SK-N-SH (cell line): ENCODE measurements around the gene SLC38A3. TPM values are rescaled to one million over a fixed set of nuclear protein-coding genes. Genes with fewer than 3 reads are reported as not detected.
"Not testable (repeated sequence)": the region's sequence is repeated elsewhere in the genome, so short reads cannot be mapped to it uniquely, and the experiment has no call there.

ENCODE experiments used
- CTCF ChIA-PET: fragments of 300-600, 350-600 bp; formaldehyde crosslinking; extraction: SDS; loops from one replicate; lab custom pipeline; 2021; lab: Yijun Ruan, JAX
- POLR2A ChIA-PET: fragments of 350-600 bp; sonication (Branson Sonifier 250); formaldehyde crosslinking; extraction: SDS; loops from one replicate; lab custom pipeline; 2020; ENCODE audit warnings: antibody characterized with exemption, inconsistent platforms; lab: Yijun Ruan, JAX
- DNase-seq: peaks from one replicate; pipeline ENCODE4 v3.0.0; 2012
- H2AFZ ChIP-seq: fragments of 200-600 bp; sonication (generic); 2 replicates; pipeline ENCODE4 v1.8.1; 2016; ENCODE audit warnings: antibody characterized with exemption, mild to moderate bottlenecking, low read depth
- H3F3A ChIP-seq: fragments of 200-600 bp; sonication (generic); replicated peaks from 2 replicates; pipeline ENCODE3; 2016; ENCODE audit warnings: antibody characterized with exemption, mild to moderate bottlenecking; ENCODE audit not compliant: insufficient read depth
- H3K27ac ChIP-seq, 2 experiments: fragments of 200-500 bp in 1 of 2; fragments of 200-600 bp in 1 of 2; sonication (Bioruptor generic) in 1 of 2; sonication (generic), shearing (Covaris generic) in 1 of 2; 2 replicates each; pipeline versions ENCODE4 v1.5.1 to v1.6.1; 2014 to 2016; ENCODE audit warnings: low read depth in 2 of 2, inconsistent platforms in 1 of 2, low read length in 1 of 2, mild to moderate bottlenecking in 1 of 2, mixed read lengths in 1 of 2
- H3K27me3 ChIP-seq: fragments of 200-600 bp; sonication (generic), shearing (Covaris generic); 2 replicates; pipeline ENCODE4 v1.6.1; 2016; ENCODE audit warnings: mixed run types; ENCODE audit not compliant: insufficient read depth
- H3K36me3 ChIP-seq, 2 experiments: fragments of 200-500 bp in 1 of 2; fragments of 200-600 bp in 1 of 2; sonication (Bioruptor generic) in 1 of 2; sonication (generic) in 1 of 2; replicated peaks in 1 of 2; 2 replicates each; pipeline versions ENCODE3 to v1.5.1; 2014 to 2016; ENCODE audit warnings: low read length in 1 of 2, mild to moderate bottlenecking in 1 of 2; ENCODE audit not compliant: insufficient read depth in 2 of 2, control insufficient read depth in 1 of 2
- H3K4me1 ChIP-seq, 2 experiments: fragments of 200-500 bp in 1 of 2; fragments of 200-600 bp in 1 of 2; sonication (Bioruptor generic) in 1 of 2; sonication (generic), shearing (Covaris generic) in 1 of 2; 2 replicates each; pipeline versions ENCODE4 v1.5.1 to v1.6.1; 2014 to 2016; ENCODE audit warnings: low read depth in 1 of 2, low read length in 1 of 2, mixed run types in 1 of 2; ENCODE audit not compliant: insufficient read depth in 2 of 2, control insufficient read depth in 1 of 2
- H3K4me2 ChIP-seq: fragments of 200-600 bp; sonication (generic), shearing (Covaris generic); 2 replicates; pipeline ENCODE4 v1.6.1; 2017; ENCODE audit warnings: mixed run types
- H3K4me3 ChIP-seq, 2 experiments: fragments of 200-500 bp in 1 of 2; fragments of 200-600 bp in 1 of 2; sonication (Bioruptor generic) in 1 of 2; sonication (generic), shearing (Covaris generic) in 1 of 2; 2 replicates each; pipeline versions ENCODE4 v1.5.1 to v1.8.1; 2014 to 2016; ENCODE audit warnings: low read depth in 2 of 2, inconsistent platforms in 1 of 2, low read length in 1 of 2, mild to moderate bottlenecking in 1 of 2, mixed read lengths in 1 of 2, moderate library complexity in 1 of 2
- H3K79me2 ChIP-seq: fragments of 200-600 bp; sonication (generic); 2 replicates; pipeline ENCODE4 v1.8.1; 2017; ENCODE audit warnings: mild to moderate bottlenecking; ENCODE audit not compliant: insufficient read depth
- H3K9ac ChIP-seq: fragments of 200-600 bp; sonication (generic); 2 replicates; pipeline ENCODE4 v1.6.1; 2017; ENCODE audit warnings: mixed run types
- H3K9me2 ChIP-seq: fragments of 200-600 bp; sonication (generic); 2 replicates; pipeline ENCODE4 v1.6.1; 2017; ENCODE audit warnings: mixed run types
- H3K9me3 ChIP-seq: fragments of 200-600 bp; sonication (generic); 2 replicates; pipeline ENCODE4 v1.6.1; 2017; ENCODE audit warnings: mixed run types, mild to moderate bottlenecking, moderate library complexity
- H4K20me1 ChIP-seq: fragments of 200-600 bp; sonication (generic); 2 replicates; pipeline ENCODE4 v1.6.1; 2017; ENCODE audit warnings: mild to moderate bottlenecking, mixed run types; ENCODE audit not compliant: insufficient read depth
- FOXJ3 ChIP-seq: sonication (generic); formaldehyde crosslinking; IDR thresholded peaks from 2 replicates; pipeline ENCODE4 v1.5.1; 2020; ENCODE audit warnings: mild to moderate bottlenecking, missing genetic modification reagents
- GABPA ChIP-seq: IDR thresholded peaks from 2 replicates; pipeline ENCODE4 v1.4.0; 2012; ENCODE audit warnings: low read depth, mild to moderate bottlenecking
- GATA2 ChIP-seq: sonication (generic); formaldehyde crosslinking; IDR thresholded peaks from 2 replicates; pipeline ENCODE4 v1.5.0; 2020; ENCODE audit warnings: mild to moderate bottlenecking, missing genetic modification reagents
- NFIC ChIP-seq: IDR thresholded peaks from 2 replicates; pipeline ENCODE4 v1.4.0; 2012; ENCODE audit warnings: borderline replicate concordance
- RAD21 ChIP-seq: IDR thresholded peaks from 2 replicates; pipeline ENCODE4 v1.6.1; 2012; ENCODE audit warnings: mild to moderate bottlenecking, low read length
- RCOR1 ChIP-seq: fragments of 150-350 bp; IDR thresholded peaks from 2 replicates; pipeline ENCODE4 v1.6.1; 2017; ENCODE audit warnings: antibody characterized with exemption, low read length
- SMC3 ChIP-seq: IDR thresholded peaks from 2 replicates; pipeline ENCODE4 v1.6.1; 2012; ENCODE audit warnings: low read depth, low read length, improper control_type of control experiment
- TAF1 ChIP-seq: IDR thresholded peaks from 2 replicates; pipeline ENCODE4 v1.6.1; 2012; ENCODE audit warnings: low read depth, mild to moderate bottlenecking, low read length, moderate library complexity, borderline replicate concordance
- TEAD4 ChIP-seq: IDR thresholded peaks from 2 replicates; pipeline ENCODE4 v1.4.0; 2012; ENCODE audit warnings: mild to moderate bottlenecking, borderline replicate concordance; ENCODE audit not compliant: insufficient read depth
- YY1 ChIP-seq: IDR thresholded peaks from 2 replicates; pipeline ENCODE4 v1.4.0; 2012; ENCODE audit warnings: low read depth, mild to moderate bottlenecking
- WGBS: methylation state at CpG from one replicate; pipeline ENCODE4 v1.1.6; 2017; ENCODE audit warnings: low lambda C conversion rate; 5-methylcytosine and 5-hydroxymethylcytosine counted together
- polyA plus RNA-seq, 3 experiments: library from polyadenylated mRNA; depleted of rRNA; stranded (reverse); fragments of >200 nt; gene quantifications; 2 replicates each; pipeline ENCODE4 v1.2.3, GENCODE V29; 2012
- TF ChIP-seq, protein P1 (sequence below): fragments of 150-350 bp; IDR thresholded peaks from 2 replicates; pipeline ENCODE4 v1.6.1; 2016; ENCODE audit warnings: mild to moderate bottlenecking, low read depth, low read length
- TF ChIP-seq, protein P2 (sequence below): IDR thresholded peaks from 2 replicates; pipeline ENCODE4 v1.4.0; 2012; ENCODE audit warnings: low read depth

Gene SLC38A3
- polyA plus RNA-seq, 1 of the 3 experiments (the other 2 are of a cell fraction): 0.84 TPM

DNA sequence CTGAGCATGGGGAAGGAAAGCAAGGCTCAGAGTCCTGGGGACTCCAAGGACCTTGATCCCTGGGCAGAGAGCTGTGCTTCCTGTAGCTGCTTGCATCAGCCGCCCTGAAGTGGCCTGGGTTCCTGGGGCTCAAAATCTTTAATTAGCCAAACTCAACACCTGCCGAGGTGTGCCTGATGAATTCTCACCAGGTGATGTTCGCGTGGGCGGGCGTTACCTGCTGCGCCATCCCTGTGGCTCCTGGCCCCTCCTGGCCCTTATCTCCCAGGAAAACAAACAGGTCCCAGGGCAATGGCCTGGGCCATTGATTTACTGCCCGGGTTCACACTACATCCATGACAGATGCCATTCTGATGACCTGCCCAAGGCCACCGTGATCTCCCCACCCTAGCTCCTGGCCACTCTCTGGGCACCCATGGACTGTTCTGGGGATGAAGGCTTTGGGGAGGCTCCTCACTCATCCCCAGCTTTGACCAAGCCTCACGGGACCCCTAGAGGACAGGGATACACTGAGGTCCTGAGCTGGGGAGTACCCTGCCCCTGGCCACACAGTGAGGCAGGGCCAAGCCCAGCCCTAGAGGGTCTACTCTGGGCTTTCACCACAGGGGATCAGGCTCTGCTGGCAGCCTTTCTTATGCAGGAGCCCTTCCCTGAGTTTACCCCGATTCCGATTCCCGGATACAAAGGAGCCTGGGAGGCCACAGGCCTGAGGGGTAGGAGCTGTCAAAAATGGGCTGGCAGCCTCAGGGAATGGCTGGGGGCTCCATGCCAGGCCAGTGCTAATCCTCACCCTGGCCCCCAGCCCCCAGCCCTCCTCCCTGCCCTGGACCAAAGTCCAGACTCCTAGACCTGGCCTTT, 5.7 kb downstream of the SLC38A3 start (continued):
- no peak for TF ChIP-seq FOXJ3
- no peak for TF ChIP-seq GATA2 (CRISPR knock-in tag)
- TF ChIP-seq YY1: no peak
- TF ChIP-seq RCOR1: no peak

DNA sequence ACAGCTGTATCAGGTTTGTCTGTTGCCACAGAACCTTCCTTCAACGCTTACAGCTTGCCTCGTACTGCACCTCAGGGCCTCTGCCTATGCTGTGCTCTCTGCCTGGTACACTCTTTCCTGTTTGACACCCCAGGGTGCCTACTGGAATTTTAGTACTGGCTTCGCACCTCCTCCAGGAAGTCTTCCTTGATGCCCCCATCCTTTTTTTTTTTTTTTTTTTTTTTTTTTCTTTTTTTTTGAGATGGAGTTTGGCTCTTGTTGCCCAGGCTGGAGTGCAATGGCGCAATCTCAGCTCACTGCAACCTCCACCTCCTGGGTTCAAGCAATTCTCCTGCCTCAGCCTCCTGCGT, 6.3 kb downstream of the SLC38A3 start:
- H3K4me2 ChIP-seq, H3K9ac ChIP-seq, POLR2A ChIA-PET, H3K9me2 ChIP-seq, H3F3A ChIP-seq, H3K27me3 ChIP-seq, H3K36me3 ChIP-seq, H3K4me1 ChIP-seq, H3K27ac ChIP-seq, DNase-seq, H4K20me1 ChIP-seq, H3K79me2 ChIP-seq, H3K9me3 ChIP-seq, H3K4me3 ChIP-seq, H2AFZ ChIP-seq: not testable (repeated sequence)
- WGBS: 96% methylated on average over 5 of the region's 5 CpGs
- CTCF ChIA-PET: interaction anchor here (1.3 to 61.6 kb wide), 9 partner anchors 8 to 90 kb away, joined by 3 to 1375 read pairs (median 10); partner anchors contain the start of gene GNAT1

DNA sequence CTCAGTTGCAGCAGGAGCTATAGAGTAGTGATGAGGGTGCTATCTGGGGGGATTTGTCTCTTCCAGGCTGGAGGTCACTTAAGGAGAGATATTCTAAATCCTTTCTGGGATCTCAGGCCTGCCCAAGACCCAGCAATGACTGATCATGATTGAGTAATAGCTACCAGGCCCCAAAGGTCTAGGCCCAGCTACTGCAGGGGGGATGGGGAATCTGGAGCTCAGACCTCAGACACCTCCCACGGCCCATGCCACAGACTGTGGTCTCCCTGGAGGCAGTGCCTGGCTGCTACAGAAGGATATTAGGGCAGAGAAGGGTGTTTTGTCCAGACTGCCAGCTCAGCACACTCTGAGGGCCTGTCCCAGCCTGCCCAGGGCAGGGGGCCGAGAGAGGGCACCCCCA, 6.9 kb downstream of the SLC38A3 start:
- H3K27ac ChIP-seq: no peak overlapping the region
- no peaks in the 10 kb centered on the region for H3K27me3 ChIP-seq
- no peaks in the 10 kb centered on the region for H3K36me3 ChIP-seq
- POLR2A ChIA-PET: no interaction called here
- H2AFZ ChIP-seq: no peak overlapping the region
- H3K9me3 ChIP-seq: no peaks in the 10 kb centered on the region
- CTCF ChIA-PET: interaction anchor here (0.9 to 61.6 kb wide), 8 partner anchors 8 to 63 kb away, joined by 3 to 1375 read pairs (median 10); partner anchors contain the start of gene GNAT1
- H3K9ac ChIP-seq: no peak overlapping the region
- WGBS: 80% methylated on average over 1 of the region's 2 CpGs
- peaks cover 0 to 4% of the 10 kb centered on the region in 2 experiments; a peak in 1 of 4 replicates for H3K4me1 ChIP-seq
- H3F3A ChIP-seq: no peaks in the 10 kb centered on the region
- DNase-seq: no peak
- H3K9me2 ChIP-seq: no peaks in the 10 kb centered on the region
- TF ChIP-seq TEAD4 (no peak), GABPA (no peak), TAF1 (no peak), SMC3 (no peak), RAD21 (no peak), NFIC (no peak)
- TF ChIP-seq, protein P1, sequence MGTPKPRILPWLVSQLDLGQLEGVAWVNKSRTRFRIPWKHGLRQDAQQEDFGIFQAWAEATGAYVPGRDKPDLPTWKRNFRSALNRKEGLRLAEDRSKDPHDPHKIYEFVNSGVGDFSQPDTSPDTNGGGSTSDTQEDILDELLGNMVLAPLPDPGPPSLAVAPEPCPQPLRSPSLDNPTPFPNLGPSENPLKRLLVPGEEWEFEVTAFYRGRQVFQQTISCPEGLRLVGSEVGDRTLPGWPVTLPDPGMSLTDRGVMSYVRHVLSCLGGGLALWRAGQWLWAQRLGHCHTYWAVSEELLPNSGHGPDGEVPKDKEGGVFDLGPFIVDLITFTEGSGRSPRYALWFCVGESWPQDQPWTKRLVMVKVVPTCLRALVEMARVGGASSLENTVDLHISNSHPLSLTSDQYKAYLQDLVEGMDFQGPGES: no peak
- TF ChIP-seq, protein P2, sequence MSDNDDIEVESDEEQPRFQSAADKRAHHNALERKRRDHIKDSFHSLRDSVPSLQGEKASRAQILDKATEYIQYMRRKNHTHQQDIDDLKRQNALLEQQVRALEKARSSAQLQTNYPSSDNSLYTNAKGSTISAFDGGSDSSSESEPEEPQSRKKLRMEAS: no peak
- H3K4me3 ChIP-seq: no peak overlapping the region
- H3K4me2 ChIP-seq: no peak overlapping the region
- no peaks in the 10 kb centered on the region for H4K20me1 ChIP-seq
- no peaks in the 10 kb centered on the region for H3K79me2 ChIP-seq
